ENCODE results near the gene GNAQ.
"Not testable (repeated sequence)": the region's sequence is repeated elsewhere in the genome, so short reads cannot be mapped to it uniquely, and the experiment has no call there.

DNA sequence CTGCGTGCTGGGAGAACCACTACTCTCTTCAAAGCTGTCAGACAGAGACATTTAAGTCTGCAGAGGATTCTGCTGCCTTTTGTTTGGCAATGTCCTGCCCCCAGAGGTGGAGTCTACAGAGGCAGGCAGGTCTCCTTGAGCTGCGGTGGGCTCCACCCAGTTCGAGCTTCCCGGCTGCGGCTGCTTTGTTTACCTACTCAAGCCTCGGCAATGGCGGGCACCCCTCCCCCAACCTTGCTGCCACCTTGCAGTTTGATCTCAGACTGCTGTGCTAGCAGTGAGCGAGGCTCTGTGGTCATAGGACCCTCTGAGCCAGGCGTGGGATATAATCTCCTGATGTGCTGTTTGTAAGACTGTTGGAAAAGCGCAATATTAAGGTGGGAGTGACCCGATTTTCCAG is 343.9 kb downstream of the GNAQ start:
- TF ChIP-seq, protein P1, sequence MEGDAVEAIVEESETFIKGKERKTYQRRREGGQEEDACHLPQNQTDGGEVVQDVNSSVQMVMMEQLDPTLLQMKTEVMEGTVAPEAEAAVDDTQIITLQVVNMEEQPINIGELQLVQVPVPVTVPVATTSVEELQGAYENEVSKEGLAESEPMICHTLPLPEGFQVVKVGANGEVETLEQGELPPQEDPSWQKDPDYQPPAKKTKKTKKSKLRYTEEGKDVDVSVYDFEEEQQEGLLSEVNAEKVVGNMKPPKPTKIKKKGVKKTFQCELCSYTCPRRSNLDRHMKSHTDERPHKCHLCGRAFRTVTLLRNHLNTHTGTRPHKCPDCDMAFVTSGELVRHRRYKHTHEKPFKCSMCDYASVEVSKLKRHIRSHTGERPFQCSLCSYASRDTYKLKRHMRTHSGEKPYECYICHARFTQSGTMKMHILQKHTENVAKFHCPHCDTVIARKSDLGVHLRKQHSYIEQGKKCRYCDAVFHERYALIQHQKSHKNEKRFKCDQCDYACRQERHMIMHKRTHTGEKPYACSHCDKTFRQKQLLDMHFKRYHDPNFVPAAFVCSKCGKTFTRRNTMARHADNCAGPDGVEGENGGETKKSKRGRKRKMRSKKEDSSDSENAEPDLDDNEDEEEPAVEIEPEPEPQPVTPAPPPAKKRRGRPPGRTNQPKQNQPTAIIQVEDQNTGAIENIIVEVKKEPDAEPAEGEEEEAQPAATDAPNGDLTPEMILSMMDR (IDR thresholded peaks at IDR 0.05; ENCODE audit: low read depth, low read length, missing input control): not testable (repeated sequence)
- TF ChIP-seq GABPA (IDR thresholded peaks at IDR 0.05 in 1 of 2, conservative IDR thresholded peaks at IDR 0.05 in 1 of 2); TAF1 (conservative IDR thresholded peaks at IDR 0.05); YY1 (IDR thresholded peaks at IDR 0.05); RXRA (IDR thresholded peaks at IDR 0.05); NR2F2 (IDR thresholded peaks at IDR 0.05); EGR1 (IDR thresholded peaks at IDR 0.05; ENCODE audit: low read depth in 2 of 2); SP1 (IDR thresholded peaks at IDR 0.05); FOXA1 (IDR thresholded peaks at IDR 0.05); JUND (IDR thresholded peaks at IDR 0.05): not testable (repeated sequence)
- TF ChIP-seq, protein P2, sequence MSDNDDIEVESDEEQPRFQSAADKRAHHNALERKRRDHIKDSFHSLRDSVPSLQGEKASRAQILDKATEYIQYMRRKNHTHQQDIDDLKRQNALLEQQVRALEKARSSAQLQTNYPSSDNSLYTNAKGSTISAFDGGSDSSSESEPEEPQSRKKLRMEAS (IDR thresholded peaks at IDR 0.05): not testable (repeated sequence)
- TF ChIP-seq, protein P3, sequence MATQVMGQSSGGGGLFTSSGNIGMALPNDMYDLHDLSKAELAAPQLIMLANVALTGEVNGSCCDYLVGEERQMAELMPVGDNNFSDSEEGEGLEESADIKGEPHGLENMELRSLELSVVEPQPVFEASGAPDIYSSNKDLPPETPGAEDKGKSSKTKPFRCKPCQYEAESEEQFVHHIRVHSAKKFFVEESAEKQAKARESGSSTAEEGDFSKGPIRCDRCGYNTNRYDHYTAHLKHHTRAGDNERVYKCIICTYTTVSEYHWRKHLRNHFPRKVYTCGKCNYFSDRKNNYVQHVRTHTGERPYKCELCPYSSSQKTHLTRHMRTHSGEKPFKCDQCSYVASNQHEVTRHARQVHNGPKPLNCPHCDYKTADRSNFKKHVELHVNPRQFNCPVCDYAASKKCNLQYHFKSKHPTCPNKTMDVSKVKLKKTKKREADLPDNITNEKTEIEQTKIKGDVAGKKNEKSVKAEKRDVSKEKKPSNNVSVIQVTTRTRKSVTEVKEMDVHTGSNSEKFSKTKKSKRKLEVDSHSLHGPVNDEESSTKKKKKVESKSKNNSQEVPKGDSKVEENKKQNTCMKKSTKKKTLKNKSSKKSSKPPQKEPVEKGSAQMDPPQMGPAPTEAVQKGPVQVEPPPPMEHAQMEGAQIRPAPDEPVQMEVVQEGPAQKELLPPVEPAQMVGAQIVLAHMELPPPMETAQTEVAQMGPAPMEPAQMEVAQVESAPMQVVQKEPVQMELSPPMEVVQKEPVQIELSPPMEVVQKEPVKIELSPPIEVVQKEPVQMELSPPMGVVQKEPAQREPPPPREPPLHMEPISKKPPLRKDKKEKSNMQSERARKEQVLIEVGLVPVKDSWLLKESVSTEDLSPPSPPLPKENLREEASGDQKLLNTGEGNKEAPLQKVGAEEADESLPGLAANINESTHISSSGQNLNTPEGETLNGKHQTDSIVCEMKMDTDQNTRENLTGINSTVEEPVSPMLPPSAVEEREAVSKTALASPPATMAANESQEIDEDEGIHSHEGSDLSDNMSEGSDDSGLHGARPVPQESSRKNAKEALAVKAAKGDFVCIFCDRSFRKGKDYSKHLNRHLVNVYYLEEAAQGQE (IDR thresholded peaks at IDR 0.05): not testable (repeated sequence)
